ENCODE measurements around the gene SCMH1.
A peak's percentile ranks its signal among the peaks of the same experiment; 100 is the strongest.
"Not testable (repeated sequence)": the region's sequence is repeated elsewhere in the genome, so short reads cannot be mapped to it uniquely, and the experiment has no call there.

The SCMH1 gene

GRCh38 chr1:41241749-41242341, at the start of gene SCMH1:
Gene SCMH1 (minus strand): TSS chr1:41242306. CDS start chr1:41186133, 56,173 bp downstream.
- DNase-seq (ENCODE audit: low read depth): peak; percentile 49

- DNase-seq (ENCODE audit: low read depth): no peak
These were observed 49.1 kb upstream of the SCMH1 start for GRCh38 chr1:41291195-41291594.

GRCh38 chr1:41289196-41289595, 47.1 kb upstream of the SCMH1 start:
- DNase-seq (ENCODE audit: low read depth): no peak

GRCh38 chr1:41286992-41287391, 44.9 kb upstream of the SCMH1 start:
- DNase-seq (ENCODE audit: low read depth): peak; percentile 6

DNA sequence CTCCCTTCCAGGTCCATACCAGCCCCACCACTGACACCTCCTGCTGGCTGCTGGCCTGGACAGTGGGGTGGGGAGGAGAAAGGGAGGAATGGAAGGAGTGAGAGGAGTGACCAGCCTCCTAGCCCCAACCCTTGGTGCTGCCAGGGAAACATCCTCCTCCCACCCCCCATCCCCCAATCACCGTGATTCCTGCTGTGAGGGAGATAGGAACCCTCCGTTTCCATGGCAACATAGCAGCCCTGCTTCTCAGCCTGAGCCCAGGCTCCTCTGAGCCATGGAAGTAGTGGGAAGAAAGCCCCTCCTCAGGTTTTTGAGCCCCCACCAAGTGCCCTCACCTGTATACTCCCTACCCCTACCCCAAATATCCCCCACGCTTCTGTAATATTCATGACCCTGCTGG, 44.4 kb upstream of the SCMH1 start:
- DNase-seq (ENCODE audit: low read depth): no peak

GRCh38 chr1:41285818-41286217, 43.7 kb upstream of the SCMH1 start:
- DNase-seq (ENCODE audit: low read depth): no peak

DNA sequence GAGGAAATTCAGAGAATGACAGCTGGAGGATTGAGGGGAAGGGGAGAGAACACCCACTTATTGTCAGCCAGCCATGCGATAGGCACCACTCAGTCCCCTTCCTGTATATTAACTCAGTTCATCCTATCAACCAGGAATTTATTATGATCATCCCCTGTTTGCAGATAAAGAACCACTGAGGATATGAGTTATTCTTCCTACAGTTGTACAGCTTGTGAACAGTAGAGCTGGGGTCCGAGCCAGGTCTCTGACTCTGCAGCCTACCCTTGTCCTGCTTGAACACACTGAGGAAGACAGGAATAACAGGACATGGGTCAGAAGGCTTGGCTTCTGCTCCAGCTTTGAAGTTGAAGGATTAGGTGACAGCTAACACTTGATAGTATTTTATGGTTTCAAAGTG, 42.0 kb upstream of the SCMH1 start:
- no peak for DNase-seq (ENCODE audit: low read depth)

GRCh38 chr1:41282679-41283317, 40.7 kb upstream of the SCMH1 start:
- peak; percentile 16 for DNase-seq (ENCODE audit: low read depth)

DNA sequence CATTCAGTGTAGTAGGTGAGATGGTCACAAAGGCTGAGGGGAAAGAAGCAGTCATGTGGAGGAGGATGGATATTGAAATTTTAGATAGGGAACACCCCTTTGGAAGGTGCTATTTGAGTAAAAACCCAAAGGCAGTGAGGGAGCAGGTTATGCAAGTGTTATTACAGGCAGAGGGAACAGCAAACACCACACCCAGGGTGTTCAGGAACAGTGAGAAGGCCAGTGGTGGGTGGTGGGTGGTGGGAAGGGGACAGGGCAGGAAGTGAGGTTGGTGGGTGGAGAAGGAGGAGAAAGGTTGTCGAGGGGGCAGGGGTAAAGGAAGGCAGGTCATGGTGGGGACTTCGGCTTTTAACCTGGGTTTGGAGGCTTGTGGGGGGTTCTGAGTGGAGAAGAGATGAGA, 39.2 kb upstream of the SCMH1 start:
- DNase-seq (ENCODE audit: low read depth): no peak

DNA sequence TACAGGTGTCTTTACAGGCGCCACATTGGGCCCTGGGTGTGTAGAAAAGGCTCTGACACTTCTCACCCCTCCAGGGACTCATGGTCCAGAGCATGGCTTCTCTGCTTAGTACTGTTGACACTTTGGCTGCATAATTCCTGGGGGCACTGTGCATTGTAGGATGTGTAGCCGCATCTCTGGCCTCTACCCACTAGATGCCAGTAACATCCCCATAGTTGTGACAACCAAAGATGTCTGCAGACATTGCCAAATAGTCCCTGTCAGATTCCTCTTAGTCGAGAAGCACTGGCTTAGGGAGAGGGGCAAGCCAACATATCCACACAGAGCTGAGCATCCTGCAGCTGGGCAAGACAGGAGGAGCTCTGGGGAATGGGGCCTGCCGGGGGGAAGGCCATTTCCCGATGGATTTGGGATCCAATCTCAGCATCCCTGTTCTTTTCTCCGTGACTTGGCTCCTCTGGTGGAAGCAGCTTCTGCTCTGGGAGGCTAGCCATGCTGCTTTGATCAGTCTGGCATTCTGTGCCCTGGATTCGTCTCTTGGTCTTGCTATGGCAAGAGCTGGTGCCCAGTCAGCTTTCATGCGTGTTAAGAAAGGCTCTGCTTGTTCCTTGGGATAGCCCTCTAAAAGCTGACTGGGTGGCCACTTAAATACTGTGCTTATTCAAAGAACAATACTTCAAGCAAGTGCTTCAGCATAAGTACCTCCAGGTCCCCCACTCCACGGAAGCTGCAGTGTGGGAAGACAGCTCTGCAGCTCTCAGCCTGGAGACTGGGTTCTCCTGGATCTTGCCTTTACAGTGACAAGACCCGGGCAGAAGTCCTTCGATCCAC, 38.3 kb upstream of the SCMH1 start:
- DNase-seq (ENCODE audit: low read depth): no peak

- no peak for DNase-seq (ENCODE audit: low read depth)
These were observed 36.0 kb upstream of the SCMH1 start for GRCh38 chr1:41278076-41278475.

GRCh38 chr1:41277371-41277975, 35.4 kb upstream of the SCMH1 start:
- DNase-seq (ENCODE audit: low read depth): no peak

GRCh38 chr1:41275831-41276230, 33.7 kb upstream of the SCMH1 start:
- no peak for DNase-seq (ENCODE audit: low read depth)

GRCh38 chr1:41274752-41275545, 32.8 kb upstream of the SCMH1 start:
- no peak for DNase-seq (ENCODE audit: low read depth)

DNA sequence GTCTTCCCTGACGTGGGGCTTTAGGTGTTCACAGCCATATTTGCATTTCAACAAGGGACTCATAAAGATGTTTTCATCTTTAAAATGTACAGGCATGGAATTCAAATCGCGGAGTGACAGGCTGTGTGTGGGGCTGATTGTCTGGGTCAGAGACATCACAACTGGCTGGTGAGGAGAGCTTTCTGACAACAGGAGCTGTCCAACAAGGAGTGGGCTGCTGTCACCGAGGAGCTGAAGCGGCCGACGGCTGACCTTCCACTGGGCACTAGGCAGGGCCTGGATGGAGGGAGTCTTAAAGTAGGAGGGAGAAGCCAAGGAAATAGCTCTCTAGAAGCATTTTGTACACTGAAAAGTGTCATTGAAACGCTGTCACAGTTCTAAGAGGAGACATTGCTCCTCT, 30.5 kb upstream of the SCMH1 start:
- DNase-seq (ENCODE audit: low read depth): no peak

- peak; percentile 68 for DNase-seq (ENCODE audit: low read depth)
These were observed 26.2 kb upstream of the SCMH1 start for GRCh38 chr1:41268154-41268770.

DNA sequence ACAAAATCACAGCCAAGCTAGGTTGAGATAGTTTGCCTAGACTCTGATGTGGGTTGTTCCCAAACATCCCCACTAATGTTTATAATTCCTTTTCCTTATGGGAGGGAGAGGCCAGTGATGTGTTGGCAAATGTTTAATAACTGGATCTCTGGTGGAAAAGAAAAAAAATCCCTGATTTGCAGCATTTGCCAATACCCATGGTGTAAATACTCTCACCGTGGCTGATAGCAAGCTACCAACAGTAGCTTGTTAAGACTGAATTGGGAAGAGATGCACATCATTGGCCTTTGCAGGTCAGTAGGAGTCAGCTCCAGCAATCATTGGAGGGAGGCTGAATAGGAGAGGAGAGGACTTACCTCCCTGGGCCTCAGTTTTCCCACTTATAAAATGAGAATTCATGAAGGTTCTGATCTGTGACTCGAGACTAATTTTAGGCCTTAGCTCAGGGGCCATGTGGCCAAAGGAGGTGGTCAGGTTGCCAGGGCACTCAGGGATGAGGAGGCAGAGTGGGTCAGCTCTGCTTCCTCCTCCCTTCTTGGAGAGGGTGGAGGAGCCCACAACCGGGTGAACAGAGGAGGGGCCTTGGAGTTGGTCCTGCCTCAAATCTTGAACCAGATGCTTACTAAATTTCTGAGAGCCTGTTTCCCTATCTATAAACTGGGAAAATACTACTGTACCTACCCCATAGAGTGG, 20.0 kb upstream of the SCMH1 start:
- DNase-seq (ENCODE audit: low read depth): no peak

- no peak for DNase-seq (ENCODE audit: low read depth)
These were observed 18.7 kb upstream of the SCMH1 start for GRCh38 chr1:41260768-41261167.

- no peak for DNase-seq (ENCODE audit: low read depth)
These were observed 17.1 kb upstream of the SCMH1 start for GRCh38 chr1:41259221-41259620.

- DNase-seq (ENCODE audit: low read depth): peak; percentile 41
These were observed 13.9 kb upstream of the SCMH1 start for GRCh38 chr1:41255978-41256377.

DNA sequence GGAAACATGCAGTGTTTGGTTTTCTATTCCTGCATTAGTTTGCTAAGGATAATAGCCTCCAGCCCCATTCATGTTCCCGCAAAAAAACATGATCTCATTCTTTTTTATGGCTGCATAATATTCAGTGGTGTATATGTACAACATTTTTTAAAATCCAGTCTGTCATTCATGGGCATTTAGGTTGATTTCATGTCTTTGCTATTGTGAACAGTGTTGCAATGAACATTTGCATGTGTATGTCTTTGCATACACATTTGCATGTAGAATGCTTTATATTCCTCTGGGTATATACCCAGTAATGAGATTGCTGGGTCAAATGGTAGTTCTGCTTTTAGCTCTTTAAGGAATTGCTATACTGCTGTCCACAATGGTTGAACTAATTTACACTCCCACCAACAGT, 9.0 kb upstream of the SCMH1 start:
- DNase-seq (ENCODE audit: low read depth): not testable (repeated sequence)

All from iris pigment epithelial cell (primary cell).